Epithelial cell of alveolus of lung (primary cell): ENCODE data around the gene CLDN8. TPM values are rescaled to one million over a fixed set of nuclear protein-coding genes. Genes with fewer than 3 reads are reported as not detected.

Source experiments
- total RNA-seq: library from RNA; depleted of rRNA; stranded (reverse); fragments of >200 nt; gene quantifications from 2 replicates; pipeline ENCODE4 v1.2.1, GENCODE V29; 2015

The CLDN8 gene
- not detected in 2 replicates for total RNA-seq

GRCh38 chr21:30216041-30216723 is at the start of gene CLDN8:
Gene CLDN8, minus strand, starts transcription at chr21:30216097. Its CDS starts 172 bp downstream, at chr21:30215925.

GRCh38 chr21:30166705-30167104 is 49.2 kb downstream of the CLDN8 start, which contains the start of gene CLDN17:
Gene CLDN17, minus strand, starts transcription at chr21:30166805. Its CDS starts 188 bp downstream, at chr21:30166617.

Other genes starting within 250 kb of the CLDN8 start
- gene CLDN17, start 49.3 kb downstream of the CLDN8 start, total RNA-seq = not detected in 2 replicates
- not detected in 2 replicates for gene KRTAP24-1, start 66.9 kb upstream of the CLDN8 start, total RNA-seq
- not detected in 2 replicates for gene KRTAP25-1, start 73.4 kb upstream of the CLDN8 start, total RNA-seq
- gene KRTAP26-1, start 104.2 kb upstream of the CLDN8 start, total RNA-seq = not detected in 2 replicates
- not detected in 2 replicates for gene KRTAP27-1, start 121.6 kb upstream of the CLDN8 start, total RNA-seq
- not detected in 2 replicates for gene KRTAP23-1, start 132.5 kb upstream of the CLDN8 start, total RNA-seq
- gene KRTAP13-2, start 156.2 kb upstream of the CLDN8 start, total RNA-seq = not detected in 2 replicates
- gene KRTAP13-1, start 179.9 kb upstream of the CLDN8 start, total RNA-seq = not detected in 2 replicates
- gene KRTAP13-3, start 209.8 kb upstream of the CLDN8 start, total RNA-seq = not detected in 2 replicates
- gene KRTAP13-4, start 214.1 kb upstream of the CLDN8 start, total RNA-seq = not detected in 2 replicates
- not detected in 2 replicates for gene KRTAP15-1, start 224.2 kb upstream of the CLDN8 start, total RNA-seq